Activated CD4-positive, alpha-beta T cell treated with anti-CD3 and anti-CD28 coated beads, Interleukin-10, Interleukin-2, amounts not matched to agents 100 ng/mL and 50 ng/mL, durations not matched to agents 16 hours and 8 hours (primary cell): ENCODE results near the gene AIDA.
"Not testable (repeated sequence)": the region's sequence is repeated elsewhere in the genome, so short reads cannot be mapped to it uniquely, and the experiment has no call there.

ENCODE experiments used
- DNase-seq: peaks from one replicate; pipeline ENCODE4 v3.0.0-alpha.2; 2020

The AIDA gene, protein sequence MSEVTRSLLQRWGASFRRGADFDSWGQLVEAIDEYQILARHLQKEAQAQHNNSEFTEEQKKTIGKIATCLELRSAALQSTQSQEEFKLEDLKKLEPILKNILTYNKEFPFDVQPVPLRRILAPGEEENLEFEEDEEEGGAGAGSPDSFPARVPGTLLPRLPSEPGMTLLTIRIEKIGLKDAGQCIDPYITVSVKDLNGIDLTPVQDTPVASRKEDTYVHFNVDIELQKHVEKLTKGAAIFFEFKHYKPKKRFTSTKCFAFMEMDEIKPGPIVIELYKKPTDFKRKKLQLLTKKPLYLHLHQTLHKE

GRCh38 chr1:222712253-222713090 is at the start of gene AIDA, which contains the start of gene BROX:
AIDA (minus strand) TSS chr1:222712491; CDS start chr1:222712317, 174 bp downstream.
BROX (plus strand) TSS chr1:222712564; CDS start chr1:222715700, 3,136 bp downstream.
- DNase-seq, result peak; percentile 94

DNA sequence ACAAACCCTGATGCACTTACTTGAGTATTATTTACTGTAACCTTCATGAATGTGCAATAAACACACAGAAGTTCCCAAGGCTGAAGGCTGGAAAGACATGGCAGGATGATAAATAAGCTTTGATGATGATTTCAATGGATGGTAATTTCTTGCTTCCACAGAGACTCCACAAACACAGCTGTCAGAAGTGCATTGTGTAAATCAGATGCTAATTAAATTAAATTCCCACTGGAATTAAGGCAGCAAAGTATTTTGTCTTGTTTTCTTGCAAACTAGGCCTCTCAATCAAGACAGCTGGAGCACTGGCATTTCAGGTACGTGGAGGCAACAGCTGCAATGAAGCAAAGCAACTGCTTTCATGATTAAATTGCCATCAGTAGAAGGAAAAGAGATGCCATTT is 48.8 kb upstream of the AIDA start:
- DNase-seq, result no peak

DNA sequence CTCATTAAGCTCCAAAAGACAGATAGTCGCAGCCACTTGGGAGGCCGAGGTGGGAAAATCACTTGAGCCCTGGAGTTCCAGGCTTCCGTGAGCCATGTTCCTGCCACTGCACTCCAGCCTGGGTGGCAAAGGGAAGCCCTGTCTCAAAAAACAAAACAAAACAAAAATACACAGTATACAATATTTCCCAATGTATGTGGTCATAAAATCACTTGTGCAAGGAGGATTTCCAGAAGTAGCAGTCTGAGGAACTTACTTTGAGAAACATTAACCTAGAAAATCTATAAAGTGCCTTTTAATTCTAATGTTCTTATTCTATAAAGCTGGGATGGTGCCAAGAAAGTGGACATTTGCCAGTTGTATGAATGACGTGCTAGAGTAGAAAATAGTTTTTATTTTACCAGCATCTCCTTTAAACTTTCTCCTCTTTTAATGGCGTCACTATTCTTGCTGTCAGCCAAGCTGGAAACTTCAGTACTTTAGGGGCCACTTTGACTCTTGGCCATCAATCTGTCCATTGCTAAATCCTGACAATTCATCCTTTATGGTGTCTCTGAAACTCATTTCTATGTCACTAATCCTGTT is 47.3 kb upstream of the AIDA start:
- no peak for DNase-seq

- no peak for DNase-seq
Measured at GRCh38 chr1:222757646-222758268, 45.5 kb upstream of the AIDA start.

- no peak for DNase-seq
Measured at GRCh38 chr1:222754366-222755139, 42.3 kb upstream of the AIDA start.

DNA sequence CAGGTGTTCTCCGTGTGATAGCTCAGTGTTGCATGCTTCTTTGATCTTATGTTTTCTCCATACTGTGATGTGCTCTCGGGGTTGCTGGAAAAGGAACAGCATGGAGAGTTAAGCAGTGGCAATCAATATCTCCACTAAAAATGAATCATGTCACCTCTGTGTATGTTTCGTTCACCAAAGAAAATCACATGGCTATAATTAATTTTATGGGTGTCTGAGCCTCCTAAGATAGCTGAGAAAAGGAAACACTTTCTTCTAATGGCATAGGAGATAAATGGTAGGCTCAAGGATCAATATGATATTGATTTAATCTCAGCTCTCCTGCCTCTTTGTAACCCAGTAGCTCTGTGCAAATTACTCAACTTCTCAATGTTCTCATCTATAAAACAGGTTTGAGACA is 39.0 kb upstream of the AIDA start:
- no peak for DNase-seq

GRCh38 chr1:222750651-222751050 is 38.4 kb upstream of the AIDA start:
- DNase-seq, result no peak

- DNase-seq, result no peak
Measured at GRCh38 chr1:222749927-222750326, 37.6 kb upstream of the AIDA start.

DNA sequence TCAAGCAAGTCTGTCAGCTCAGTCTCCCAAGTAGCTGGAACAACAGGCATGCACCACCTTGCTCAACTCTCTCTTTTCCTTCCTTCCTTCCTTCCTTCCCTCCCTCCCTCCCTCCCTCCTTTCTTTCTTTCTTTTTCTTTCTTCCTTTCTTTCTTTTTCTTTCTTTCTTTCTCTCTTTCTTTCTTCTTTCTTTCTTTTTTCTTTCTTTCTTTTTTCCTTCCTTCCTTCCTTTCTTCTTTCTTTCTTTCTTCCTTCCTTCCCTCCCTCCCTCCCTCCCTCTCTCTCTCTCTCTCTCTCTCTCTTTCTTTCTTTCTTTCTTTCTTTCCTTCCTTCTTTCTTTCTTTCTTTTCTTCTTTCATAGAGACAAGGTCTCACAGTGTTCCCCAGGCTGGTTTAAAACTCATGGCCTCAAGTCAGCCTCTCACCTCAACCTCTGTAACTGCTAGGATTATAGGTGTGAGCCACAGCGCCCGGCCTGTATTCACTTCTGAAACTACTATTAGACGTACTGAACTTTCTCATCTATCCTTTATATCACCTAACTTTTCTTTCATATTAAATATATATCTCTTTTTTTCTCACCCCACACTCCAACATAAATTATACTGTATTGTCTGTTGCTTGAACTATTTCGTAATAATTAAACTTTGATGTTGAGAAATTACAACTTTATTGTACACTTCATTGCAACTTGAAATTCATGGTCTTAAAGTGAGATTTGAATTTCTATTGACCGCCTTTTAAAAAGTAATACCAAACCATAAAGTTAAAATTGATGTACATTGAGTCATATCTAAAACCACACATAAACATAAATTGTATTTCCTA is 29.6 kb upstream of the AIDA start:
- DNase-seq, result not testable (repeated sequence)

DNA sequence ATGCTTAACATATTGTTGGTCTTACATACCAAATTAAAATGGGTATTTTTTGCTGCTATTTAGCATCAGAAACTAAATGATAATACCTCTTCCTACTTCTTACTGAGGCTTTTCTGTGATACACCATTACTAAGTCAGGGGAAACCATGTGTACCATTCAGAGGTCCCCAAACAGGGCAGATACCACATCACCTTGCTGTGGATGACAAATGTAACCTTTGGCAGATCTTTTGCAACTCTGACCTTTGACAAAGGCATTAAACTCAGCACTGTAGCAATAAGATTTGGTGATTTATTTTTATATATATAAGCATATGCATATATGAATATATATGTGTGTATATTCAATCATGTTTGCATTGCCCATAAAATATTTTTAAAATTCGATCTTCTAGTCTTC is 27.6 kb upstream of the AIDA start:
- no peak for DNase-seq

DNA sequence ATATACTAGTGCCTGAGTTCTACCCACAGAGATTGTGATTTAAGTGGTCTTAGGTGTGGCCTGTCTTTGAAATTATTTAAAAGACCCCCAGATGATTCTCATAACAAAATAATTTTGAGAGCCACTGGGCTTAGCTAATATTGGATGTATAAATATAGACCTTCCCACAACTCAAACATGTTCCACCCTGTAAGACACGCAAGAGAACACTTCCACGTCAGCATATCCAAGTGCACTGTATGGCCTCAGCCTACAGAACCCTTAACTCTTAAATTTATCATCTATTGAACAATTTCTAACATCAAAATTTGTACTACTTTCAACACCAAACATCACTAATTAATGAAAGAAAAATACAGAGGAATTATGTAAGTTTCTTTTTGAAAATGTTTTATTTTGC is 27.2 kb upstream of the AIDA start:
- no peak for DNase-seq

- DNase-seq, result no peak
Measured at GRCh38 chr1:222736972-222737371, 24.7 kb upstream of the AIDA start, which contains the start of gene FAM177B. FAM177B (plus strand) TSS chr1:222737202; CDS start chr1:222746546, 9,344 bp downstream.

GRCh38 chr1:222736470-222736869 is 24.2 kb upstream of the AIDA start:
- DNase-seq, result no peak

- DNase-seq, result no peak
Measured at GRCh38 chr1:222734740-222735139, 22.4 kb upstream of the AIDA start.

DNA sequence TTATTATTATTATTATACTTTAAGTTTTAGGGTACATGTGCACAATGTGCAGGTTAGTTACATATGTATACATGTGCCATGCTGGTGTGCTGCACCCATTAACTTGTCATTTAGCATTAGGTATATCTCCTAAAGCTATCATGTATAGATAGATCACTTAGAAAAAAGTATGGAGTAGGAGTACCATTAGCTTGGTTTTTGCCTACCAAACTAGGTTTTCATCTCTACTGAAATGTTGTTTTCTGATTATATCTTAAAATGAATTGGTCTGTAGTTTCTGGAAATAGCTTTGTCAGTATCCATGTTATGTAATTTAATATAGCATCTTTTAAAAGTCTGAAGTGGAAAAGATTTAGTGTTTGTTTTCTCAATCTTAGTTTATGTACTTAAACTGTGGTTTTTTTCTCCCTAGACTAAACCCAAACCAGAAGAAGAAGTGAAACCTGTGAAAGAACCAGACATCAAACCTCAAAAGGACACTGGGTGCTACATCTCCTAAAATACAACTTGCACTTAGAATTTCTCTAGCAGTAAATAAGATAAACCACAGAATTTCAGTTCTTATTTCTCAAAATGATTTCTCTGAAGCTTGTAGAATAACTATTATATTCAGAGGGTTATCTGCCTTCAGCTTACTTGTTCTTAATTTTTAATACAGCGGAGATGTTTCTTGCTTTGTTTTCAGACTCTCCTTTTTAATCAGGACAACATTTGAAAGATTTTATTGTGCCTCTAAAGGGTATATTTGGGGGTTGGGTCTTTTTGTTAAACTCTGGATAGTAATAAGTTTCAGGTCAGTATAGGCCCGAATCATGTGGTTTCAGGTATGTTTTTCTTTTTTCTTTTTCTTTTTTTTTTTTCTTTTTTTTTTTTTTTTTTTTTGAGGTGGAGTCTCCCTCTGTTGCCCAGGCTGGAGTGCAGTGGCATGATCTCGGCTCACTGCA is 20.2 kb upstream of the AIDA start:
- DNase-seq, result peak; percentile 36

DNA sequence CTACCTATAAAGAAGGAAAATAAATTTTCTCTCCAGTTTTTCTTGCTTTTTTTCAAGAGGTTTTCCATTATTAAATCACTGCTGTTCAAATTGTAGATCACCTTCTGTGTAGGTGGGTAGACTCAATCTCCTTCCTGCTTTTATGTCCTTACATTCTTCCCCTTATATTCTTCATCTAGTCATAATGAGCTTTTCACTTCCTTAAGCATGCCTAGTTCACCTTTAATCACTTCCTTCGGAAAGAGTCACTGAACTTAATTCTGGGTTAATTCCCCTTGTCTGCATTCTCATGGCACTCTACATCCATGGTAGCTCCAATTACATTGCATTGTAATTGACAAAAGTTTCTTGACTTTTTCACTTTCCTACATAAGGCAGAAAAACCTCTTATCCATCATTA is 18.6 kb upstream of the AIDA start:
- DNase-seq, result no peak

DNA sequence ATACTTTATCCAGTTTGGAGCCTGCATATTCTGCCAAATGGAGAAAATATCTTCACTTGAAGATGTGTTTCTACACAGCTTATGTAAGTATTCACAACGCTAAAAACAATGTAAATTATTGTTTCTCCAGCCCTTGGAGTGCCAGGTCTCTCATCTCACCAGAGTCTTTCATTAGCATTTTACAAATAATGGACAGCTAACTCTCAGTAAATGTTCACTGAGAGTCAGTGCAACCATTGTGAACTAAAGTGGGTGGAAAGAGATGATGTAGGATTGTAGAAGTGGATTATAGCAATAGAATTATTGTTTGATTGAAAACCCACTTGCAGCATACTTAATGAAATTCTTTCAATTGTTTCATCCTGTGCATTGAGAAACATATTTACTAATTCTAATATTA is 16.5 kb upstream of the AIDA start:
- no peak for DNase-seq

DNA sequence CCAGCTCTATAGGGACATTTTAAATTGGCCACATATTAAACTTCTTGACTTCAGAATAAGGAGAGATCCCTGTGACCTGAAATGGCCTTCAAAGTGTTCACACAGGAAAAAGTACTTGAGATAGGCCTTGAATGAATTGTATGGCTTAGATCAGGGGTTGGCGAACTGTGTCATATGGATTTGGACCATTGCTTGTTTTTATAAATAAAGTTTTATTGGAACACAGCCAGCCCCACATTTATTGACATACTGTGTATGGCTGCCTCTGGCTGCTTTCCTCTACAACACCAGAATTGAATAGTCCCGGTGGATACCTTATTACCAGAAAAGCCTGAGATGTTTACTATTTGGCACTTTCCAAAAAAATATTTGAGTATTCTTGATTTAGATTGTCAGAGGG is 4.1 kb upstream of the AIDA start:
- no peak for DNase-seq

- peak; percentile 92 for DNase-seq
Measured at GRCh38 chr1:222713091-222713961, 1.0 kb upstream of the AIDA start.
